RKO (cell line): Measurements from ENCODE around the gene SSTR5.
"Not testable (repeated sequence)": the region's sequence is repeated elsewhere in the genome, so short reads cannot be mapped to it uniquely, and the experiment has no call there.

ENCODE experiments used
- DNase-seq: peaks from one replicate; pipeline ENCODE4 v3.0.0-alpha.2; 2016; ENCODE audit warnings: low spot score

Gene SSTR5

GRCh38 chr16:1073566-1074378 is 1.2 kb downstream of the SSTR5 start:
- DNase-seq, result no peak

GRCh38 chr16:1074379-1074649 is 1.8 kb downstream of the SSTR5 start:
- no peak for DNase-seq

- DNase-seq, result no peak
Measured at GRCh38 chr16:1075546-1075945, 3.0 kb downstream of the SSTR5 start.

GRCh38 chr16:1076801-1077576 is 4.4 kb downstream of the SSTR5 start:
- no peak for DNase-seq

GRCh38 chr16:1077877-1078578 is 5.5 kb downstream of the SSTR5 start:
- DNase-seq, result no peak

- peak; percentile 65 for DNase-seq
Measured at GRCh38 chr16:1078579-1079021, 6.1 kb downstream of the SSTR5 start.

GRCh38 chr16:1079341-1079740 is 6.8 kb downstream of the SSTR5 start:
- DNase-seq, result no peak

- no peak for DNase-seq
Measured at GRCh38 chr16:1079786-1080525, 7.4 kb downstream of the SSTR5 start.

- no peak for DNase-seq
Measured at GRCh38 chr16:1080801-1081733, 8.5 kb downstream of the SSTR5 start.

- DNase-seq, result no peak
Measured at GRCh38 chr16:1081734-1082265, 9.3 kb downstream of the SSTR5 start.

GRCh38 chr16:1082266-1082951 is 9.9 kb downstream of the SSTR5 start:
- peak; percentile 61 for DNase-seq

GRCh38 chr16:1082952-1083675 is 10.6 kb downstream of the SSTR5 start:
- no peak for DNase-seq

- no peak for DNase-seq
Measured at GRCh38 chr16:1084971-1085370, 12.4 kb downstream of the SSTR5 start.

- not testable (repeated sequence) for DNase-seq
Measured at GRCh38 chr16:1086443-1086842, 13.9 kb downstream of the SSTR5 start.

GRCh38 chr16:1088295-1089170 is 16.0 kb downstream of the SSTR5 start:
- no peak for DNase-seq

- no peak for DNase-seq
Measured at GRCh38 chr16:1089439-1089821, 16.9 kb downstream of the SSTR5 start.

- DNase-seq, result peak; percentile 27
Measured at GRCh38 chr16:1089822-1090619, 17.5 kb downstream of the SSTR5 start.
